ENCODE measurements around the gene PIGP. TPM values are rescaled to one million over a fixed set of nuclear protein-coding genes. Genes with fewer than 3 reads are reported as not detected.

The PIGP gene
- total and polyA plus RNA-seq, 9 of the 15 experiments (the other 6 are each of a cell fraction or from before 2014, with no cell fraction given), result 18.3 to 122 (median 35.6) TPM

DNA sequence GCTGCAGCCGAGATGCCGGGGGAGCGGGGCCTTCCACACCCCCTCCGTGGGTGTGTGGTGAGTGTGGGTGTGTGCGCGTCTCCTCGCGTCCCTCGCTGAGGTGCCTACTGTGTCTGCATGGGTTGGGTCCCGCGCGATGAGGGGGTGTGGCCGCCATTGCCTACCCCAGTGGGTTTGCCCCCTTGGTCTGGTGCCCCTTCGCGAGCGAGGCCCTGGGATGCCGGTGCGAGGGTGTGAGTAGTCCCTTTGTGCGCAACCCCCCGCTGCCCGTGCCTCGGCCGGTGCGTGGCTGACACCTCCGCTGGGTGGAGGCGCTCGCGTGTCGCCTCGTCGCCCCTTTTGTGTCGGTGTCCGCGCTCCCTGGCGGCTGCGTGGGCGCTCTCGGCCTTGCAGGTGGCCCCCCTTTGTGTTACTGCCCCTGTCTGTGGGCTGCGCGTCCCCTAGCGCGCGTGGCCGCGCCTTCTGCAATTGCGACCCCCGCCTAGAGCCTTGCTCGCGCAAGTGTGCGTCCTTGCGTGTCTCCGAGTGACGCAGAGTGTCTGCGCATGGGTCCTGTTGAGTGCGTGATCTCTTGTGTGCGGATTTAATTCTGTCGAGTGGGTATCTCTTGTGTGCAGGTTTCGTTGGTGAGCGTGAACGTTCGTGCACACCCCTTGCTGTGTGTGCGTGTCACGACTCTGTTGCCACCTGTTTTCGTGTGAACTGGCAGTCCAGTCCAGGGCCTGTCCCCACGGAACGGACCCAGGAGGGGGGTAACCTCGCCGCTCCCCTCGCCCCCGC, 736 bp upstream of the PIGP start (continued):
- TF ChIP-seq ZBTB11 (CRISPR knock-in tag; IDR thresholded peaks at IDR 0.05) (no peak), PTRF (tag; IDR thresholded peaks at IDR 0.05) (no peak), ZNF124 (CRISPR knock-in tag; IDR thresholded peaks at IDR 0.05) (0 out of 2 replicates have a peak, but pooled peaks have one; percentile 7), HMGXB4 (CRISPR knock-in tag; IDR thresholded peaks at IDR 0.05) (no peak; the same call in 1 of the 2 replicates), IRF2 (CRISPR knock-in tag; IDR thresholded peaks at IDR 0.05) (peak; percentile 77; the same call in 1 of the 2 replicates), ERF (CRISPR knock-in tag; IDR thresholded peaks at IDR 0.05) (no peak), EWSR1 (IDR thresholded peaks at IDR 0.05; ENCODE audit: borderline replicate concordance, low read depth, partially characterized antibody) (no peak), POLR2G (IDR thresholded peaks at IDR 0.05; ENCODE audit: low read depth, low read length) (no peak), RFX7 (CRISPR knock-in tag; IDR thresholded peaks at IDR 0.05) (no peak), DEAF1 (CRISPR knock-in tag; IDR thresholded peaks at IDR 0.05) (no peak; the same call in 1 of the 2 replicates), ZNF134 (CRISPR knock-in tag; conservative IDR thresholded peaks at IDR 0.05) (no peak), SMARCA4 (IDR thresholded peaks at IDR 0.05) (peak; percentile 62; the same call in 1 of the 2 replicates)
- TF ChIP-seq, protein P1, sequence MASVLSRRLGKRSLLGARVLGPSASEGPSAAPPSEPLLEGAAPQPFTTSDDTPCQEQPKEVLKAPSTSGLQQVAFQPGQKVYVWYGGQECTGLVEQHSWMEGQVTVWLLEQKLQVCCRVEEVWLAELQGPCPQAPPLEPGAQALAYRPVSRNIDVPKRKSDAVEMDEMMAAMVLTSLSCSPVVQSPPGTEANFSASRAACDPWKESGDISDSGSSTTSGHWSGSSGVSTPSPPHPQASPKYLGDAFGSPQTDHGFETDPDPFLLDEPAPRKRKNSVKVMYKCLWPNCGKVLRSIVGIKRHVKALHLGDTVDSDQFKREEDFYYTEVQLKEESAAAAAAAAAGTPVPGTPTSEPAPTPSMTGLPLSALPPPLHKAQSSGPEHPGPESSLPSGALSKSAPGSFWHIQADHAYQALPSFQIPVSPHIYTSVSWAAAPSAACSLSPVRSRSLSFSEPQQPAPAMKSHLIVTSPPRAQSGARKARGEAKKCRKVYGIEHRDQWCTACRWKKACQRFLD (CRISPR knock-in tag; IDR thresholded peaks at IDR 0.05), result no peak
- TF ChIP-seq, protein P2, sequence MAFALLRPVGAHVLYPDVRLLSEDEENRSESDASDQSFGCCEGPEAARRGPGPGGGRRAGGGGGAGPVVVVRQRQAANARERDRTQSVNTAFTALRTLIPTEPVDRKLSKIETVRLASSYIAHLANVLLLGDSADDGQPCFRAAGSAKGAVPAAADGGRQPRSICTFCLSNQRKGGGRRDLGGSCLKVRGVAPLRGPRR (CRISPR knock-in tag; IDR thresholded peaks at IDR 0.05), result no peak
- TF ChIP-seq, protein P3, sequence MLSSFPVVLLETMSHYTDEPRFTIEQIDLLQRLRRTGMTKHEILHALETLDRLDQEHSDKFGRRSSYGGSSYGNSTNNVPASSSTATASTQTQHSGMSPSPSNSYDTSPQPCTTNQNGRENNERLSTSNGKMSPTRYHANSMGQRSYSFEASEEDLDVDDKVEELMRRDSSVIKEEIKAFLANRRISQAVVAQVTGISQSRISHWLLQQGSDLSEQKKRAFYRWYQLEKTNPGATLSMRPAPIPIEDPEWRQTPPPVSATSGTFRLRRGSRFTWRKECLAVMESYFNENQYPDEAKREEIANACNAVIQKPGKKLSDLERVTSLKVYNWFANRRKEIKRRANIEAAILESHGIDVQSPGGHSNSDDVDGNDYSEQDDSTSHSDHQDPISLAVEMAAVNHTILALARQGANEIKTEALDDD (IDR thresholded peaks at IDR 0.05), result no peak
- TF ChIP-seq, protein P4, sequence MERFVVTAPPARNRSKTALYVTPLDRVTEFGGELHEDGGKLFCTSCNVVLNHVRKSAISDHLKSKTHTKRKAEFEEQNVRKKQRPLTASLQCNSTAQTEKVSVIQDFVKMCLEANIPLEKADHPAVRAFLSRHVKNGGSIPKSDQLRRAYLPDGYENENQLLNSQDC (CRISPR knock-in tag; IDR thresholded peaks at IDR 0.05), result peak; percentile 45; the same call in 1 of the 2 replicates

All from K562 (cell line).